Hematopoietic multipotent progenitor cell treated with erythropoietin and hydrocortisone succinate and interleukin-3 and kit ligand, for 15 days (in vitro differentiated cells): Measurements from ENCODE around the gene OXA1L.
"Not testable (repeated sequence)": the region's sequence is repeated elsewhere in the genome, so short reads cannot be mapped to it uniquely, and the experiment has no call there.

Experiments used
- DNase-seq: peaks from one replicate; pipeline ENCODE4 v3.0.0-alpha.2; 2015; ENCODE audit warnings: low spot score

Gene OXA1L

GRCh38 chr14:22769369-22769768 is 2.9 kb downstream of the OXA1L start:
- DNase-seq, result no peak

- DNase-seq, result no peak
Observed at GRCh38 chr14:22770481-22771187, 4.1 kb downstream of the OXA1L start.

- DNase-seq, result no peak
Observed at GRCh38 chr14:22772725-22773124, 6.2 kb downstream of the OXA1L start.

- DNase-seq, result no peak
Observed at GRCh38 chr14:22773162-22774010, 6.9 kb downstream of the OXA1L start.

- no peak for DNase-seq
Observed at GRCh38 chr14:22774011-22774706, 7.7 kb downstream of the OXA1L start.

- no peak for DNase-seq
Observed at GRCh38 chr14:22776215-22776614, 9.7 kb downstream of the OXA1L start.

- DNase-seq, result not testable (repeated sequence)
Observed at GRCh38 chr14:22776849-22777248, 10.4 kb downstream of the OXA1L start.

GRCh38 chr14:22778084-22778483 is 11.6 kb downstream of the OXA1L start:
- no peak for DNase-seq

- DNase-seq, result no peak
Observed at GRCh38 chr14:22780105-22780679, 13.7 kb downstream of the OXA1L start.

GRCh38 chr14:22780941-22781300 is 14.4 kb downstream of the OXA1L start:
- no peak for DNase-seq

GRCh38 chr14:22781301-22781991 is 15.0 kb downstream of the OXA1L start:
- no peak for DNase-seq

GRCh38 chr14:22786685-22787084 is 20.2 kb downstream of the OXA1L start:
- no peak for DNase-seq

- no peak for DNase-seq
Observed at GRCh38 chr14:22791301-22791700, 24.8 kb downstream of the OXA1L start.

- no peak for DNase-seq
Observed at GRCh38 chr14:22792158-22792557, 25.7 kb downstream of the OXA1L start.

GRCh38 chr14:22793550-22793949 is 27.1 kb downstream of the OXA1L start:
- DNase-seq, result not testable (repeated sequence)

GRCh38 chr14:22793976-22794375 is 27.5 kb downstream of the OXA1L start:
- DNase-seq, result no peak

GRCh38 chr14:22794551-22794951 is 28.1 kb downstream of the OXA1L start:
- DNase-seq, result no peak

GRCh38 chr14:22796087-22796707 is 29.7 kb downstream of the OXA1L start:
- no peak for DNase-seq

- no peak for DNase-seq
Observed at GRCh38 chr14:22797017-22797917, 30.8 kb downstream of the OXA1L start.

- DNase-seq, result no peak
Observed at GRCh38 chr14:22798528-22798927, 32.0 kb downstream of the OXA1L start.
